PC-9 (cell line): Measurements from ENCODE around the gene TP53TG5.

Source experiments
- EZH2 ChIP-seq: fragments of 200-600 bp; sonication (generic); IDR thresholded peaks from 2 replicates; pipeline ENCODE4 v1.8.0; 2017; ENCODE audit warnings: antibody characterized with exemption, low read depth
- TF ChIP-seq, protein P1 (sequence below): fragments of 200-600 bp; sonication (generic); conservative IDR thresholded peaks from 2 replicates; pipeline ENCODE4 v1.6.1; 2017; ENCODE audit warnings: mixed run types, antibody characterized with exemption, mild to moderate bottlenecking, moderate library complexity

DNA sequence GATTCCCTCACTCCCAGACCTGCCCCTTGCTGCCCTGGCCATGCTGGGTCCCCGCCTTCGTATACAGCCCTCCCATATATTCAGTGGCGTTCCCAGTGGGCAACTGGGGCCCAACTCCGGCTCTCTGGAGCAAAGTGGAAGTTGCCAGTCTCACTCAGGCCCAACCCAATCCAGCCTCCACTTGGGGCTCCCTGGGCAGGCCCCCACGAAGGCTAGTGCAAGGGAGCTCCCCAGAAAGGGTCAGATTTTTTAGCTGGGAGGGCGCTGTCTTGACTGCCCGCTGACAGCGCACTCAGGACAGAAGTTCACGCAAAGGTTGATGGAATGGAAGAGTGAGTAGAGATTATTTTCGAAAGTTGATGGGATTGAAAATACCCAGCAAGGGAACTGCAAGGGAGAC lies 5.9 kb downstream of the TP53TG5 start:
- TF ChIP-seq, protein P1, sequence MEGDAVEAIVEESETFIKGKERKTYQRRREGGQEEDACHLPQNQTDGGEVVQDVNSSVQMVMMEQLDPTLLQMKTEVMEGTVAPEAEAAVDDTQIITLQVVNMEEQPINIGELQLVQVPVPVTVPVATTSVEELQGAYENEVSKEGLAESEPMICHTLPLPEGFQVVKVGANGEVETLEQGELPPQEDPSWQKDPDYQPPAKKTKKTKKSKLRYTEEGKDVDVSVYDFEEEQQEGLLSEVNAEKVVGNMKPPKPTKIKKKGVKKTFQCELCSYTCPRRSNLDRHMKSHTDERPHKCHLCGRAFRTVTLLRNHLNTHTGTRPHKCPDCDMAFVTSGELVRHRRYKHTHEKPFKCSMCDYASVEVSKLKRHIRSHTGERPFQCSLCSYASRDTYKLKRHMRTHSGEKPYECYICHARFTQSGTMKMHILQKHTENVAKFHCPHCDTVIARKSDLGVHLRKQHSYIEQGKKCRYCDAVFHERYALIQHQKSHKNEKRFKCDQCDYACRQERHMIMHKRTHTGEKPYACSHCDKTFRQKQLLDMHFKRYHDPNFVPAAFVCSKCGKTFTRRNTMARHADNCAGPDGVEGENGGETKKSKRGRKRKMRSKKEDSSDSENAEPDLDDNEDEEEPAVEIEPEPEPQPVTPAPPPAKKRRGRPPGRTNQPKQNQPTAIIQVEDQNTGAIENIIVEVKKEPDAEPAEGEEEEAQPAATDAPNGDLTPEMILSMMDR, result no peak
- TF ChIP-seq EZH2, result no peak
